SK-N-SH treated with all-trans-retinoic acid at 6 μM for 48 hours (cell line): Measurements from ENCODE around the gene TMEM59.

ENCODE experiments used
- ATAC-seq: fragments of 200-7000 bp; cut with Tn5 transposase; 3 replicates; pipeline ENCODE4 v1.9.1; 2020; ENCODE audit warnings: mild to moderate bottlenecking, moderate library complexity
- ARNTL ChIP-seq: fragments of 450-650 bp; formaldehyde crosslinking; IDR thresholded peaks from 2 replicates; pipeline ENCODE4 v1.5.0; 2020; ENCODE audit warnings: low read depth, mild to moderate bottlenecking, moderate library complexity, borderline replicate concordance
- BACH2 ChIP-seq: fragments of 250-450 bp; sonication (Bioruptor Pico); IDR thresholded peaks from 2 replicates; pipeline ENCODE4 v1.9.0; 2021; ENCODE audit warnings: mild to moderate bottlenecking, borderline replicate concordance
- CSDC2 ChIP-seq: fragments of 250-450 bp; sonication (Bioruptor Pico); IDR thresholded peaks from 2 replicates; pipeline ENCODE4 v1.5.0; 2020; ENCODE audit warnings: mild to moderate bottlenecking, moderate library complexity
- ESRRG ChIP-seq: fragments of 250-450 bp; sonication (Bioruptor Pico); IDR thresholded peaks from 2 replicates; pipeline ENCODE4 v1.6.1; 2021; ENCODE audit warnings: mild to moderate bottlenecking
- GLIS3 ChIP-seq: fragments of 250-450 bp; sonication (Bioruptor Pico); IDR thresholded peaks from 2 replicates; pipeline ENCODE4 v1.5.0; 2020; ENCODE audit warnings: mild to moderate bottlenecking, moderate library complexity
- ISL1 ChIP-seq: fragments of 250-450 bp; sonication (Bioruptor Pico); IDR thresholded peaks from 2 replicates; pipeline ENCODE4 v2.1.2; 2022; ENCODE audit warnings: mild to moderate bottlenecking, moderate library complexity
- OSR1 ChIP-seq: fragments of 250-450 bp; sonication (Bioruptor Pico); IDR thresholded peaks from 2 replicates; pipeline ENCODE4 v1.8.0; 2022; ENCODE audit warnings: moderate library complexity, mild to moderate bottlenecking, inconsistent platforms
- PPARA ChIP-seq: fragments of 250-450 bp; sonication (Bioruptor Pico); IDR thresholded peaks from 2 replicates; pipeline ENCODE4 v1.5.0; 2020; ENCODE audit warnings: mild to moderate bottlenecking, borderline replicate concordance
- RARB ChIP-seq: fragments of 250-450 bp; sonication (Bioruptor Pico); IDR thresholded peaks from 2 replicates; pipeline ENCODE4 v1.8.0; 2021; ENCODE audit warnings: mild to moderate bottlenecking, moderate library complexity
- SNAI2 ChIP-seq: fragments of 250-450 bp; sonication (Bioruptor Pico); IDR thresholded peaks from 2 replicates; pipeline ENCODE4 v1.5.0; 2020; ENCODE audit warnings: mild to moderate bottlenecking, moderate library complexity
- TCF4 ChIP-seq: fragments of 250-450 bp; sonication (Bioruptor Pico); IDR thresholded peaks from 2 replicates; pipeline ENCODE4 v1.8.0; 2021; ENCODE audit warnings: mild to moderate bottlenecking, moderate library complexity, borderline replicate concordance
- TOX ChIP-seq: fragments of 250-450 bp; sonication (Bioruptor Pico); IDR thresholded peaks from 2 replicates; pipeline ENCODE4 v1.8.0; 2021; ENCODE audit warnings: mild to moderate bottlenecking, moderate library complexity, borderline replicate concordance
- ZC3H10 ChIP-seq: fragments of 250-450 bp; sonication (Bioruptor Pico); IDR thresholded peaks from 2 replicates; pipeline ENCODE4 v1.5.1; 2021; ENCODE audit warnings: mild to moderate bottlenecking, moderate library complexity
- ZFP3 ChIP-seq: fragments of 250-450 bp; sonication (Bioruptor Pico); IDR thresholded peaks from 2 replicates; pipeline ENCODE4 v1.5.0; 2020; ENCODE audit warnings: mild to moderate bottlenecking, moderate library complexity
- ZFP30 ChIP-seq: fragments of 450-650 bp; formaldehyde crosslinking; IDR thresholded peaks from 2 replicates; pipeline ENCODE4 v1.5.0; 2022; ENCODE audit warnings: mild to moderate bottlenecking, moderate library complexity
- ZNF565 ChIP-seq: fragments of 450-650 bp; formaldehyde crosslinking; conservative IDR thresholded peaks from 2 replicates; pipeline ENCODE4 v1.5.0; 2020; ENCODE audit warnings: low read depth, mild to moderate bottlenecking, moderate library complexity
- ZNF70 ChIP-seq: fragments of 450-650 bp; formaldehyde crosslinking; IDR thresholded peaks from 2 replicates; pipeline ENCODE4 v1.5.0; 2020; ENCODE audit warnings: mild to moderate bottlenecking, moderate library complexity
- TF ChIP-seq, protein P1 (sequence below): fragments of 250-450 bp; sonication (Bioruptor Pico); IDR thresholded peaks from 2 replicates; pipeline ENCODE4 v1.5.1; 2020; ENCODE audit warnings: low read depth, mild to moderate bottlenecking, moderate library complexity
- TF ChIP-seq, protein P2 (sequence below): fragments of 250-450 bp; sonication (Bioruptor Pico); IDR thresholded peaks from 2 replicates; pipeline ENCODE4 v1.8.0; 2020; ENCODE audit warnings: mild to moderate bottlenecking, moderate library complexity, borderline replicate concordance
- TF ChIP-seq, protein P3 (sequence below): fragments of 250-450 bp; sonication (Bioruptor Pico); IDR thresholded peaks from 2 replicates; pipeline ENCODE4 v1.8.0; 2021; ENCODE audit warnings: low read depth, mild to moderate bottlenecking, moderate library complexity, borderline replicate concordance
- TF ChIP-seq, protein P4 (sequence below): fragments of 250-450 bp; sonication (Bioruptor Pico); IDR thresholded peaks from 2 replicates; pipeline ENCODE4 v1.5.1; 2021; ENCODE audit warnings: mild to moderate bottlenecking, moderate library complexity

The TMEM59 gene

DNA sequence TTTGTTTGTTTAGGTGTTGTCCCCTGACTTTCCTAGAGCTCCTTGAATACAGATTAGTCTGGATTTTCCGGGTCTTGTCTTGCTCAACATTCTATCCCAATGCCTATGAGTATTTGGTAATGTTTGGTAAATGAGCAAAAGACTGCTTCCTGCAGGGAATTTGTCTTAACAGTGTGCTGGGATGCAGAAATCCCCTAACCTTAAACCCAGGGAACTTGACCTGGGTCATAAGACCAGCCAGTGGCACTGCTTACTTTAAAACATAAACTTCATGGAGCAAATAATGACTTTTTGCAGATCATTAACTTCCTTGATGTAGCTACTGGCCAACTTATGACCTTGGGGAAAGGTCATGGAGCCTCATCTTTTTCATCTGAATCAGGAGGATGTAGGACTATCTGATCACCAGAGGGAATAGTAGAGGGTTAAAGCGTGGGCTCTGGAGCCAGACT is 27.6 kb upstream of the TMEM59 start:
- TF ChIP-seq PPARA (CRISPR knock-in tag) (no peak), ZNF70 (CRISPR knock-in tag) (no peak), TCF4 (CRISPR knock-in tag) (no peak), OSR1 (CRISPR knock-in tag) (no peak), BACH2 (CRISPR knock-in tag) (no peak), ARNTL (CRISPR knock-in tag) (no peak), SNAI2 (CRISPR knock-in tag) (no peak), ZC3H10 (CRISPR knock-in tag) (no peak), CSDC2 (CRISPR knock-in tag) (no peak), ZFP30 (CRISPR knock-in tag) (no peak), ZNF565 (no peak), ISL1 (CRISPR knock-in tag) (no peak)
- TF ChIP-seq, protein P1, sequence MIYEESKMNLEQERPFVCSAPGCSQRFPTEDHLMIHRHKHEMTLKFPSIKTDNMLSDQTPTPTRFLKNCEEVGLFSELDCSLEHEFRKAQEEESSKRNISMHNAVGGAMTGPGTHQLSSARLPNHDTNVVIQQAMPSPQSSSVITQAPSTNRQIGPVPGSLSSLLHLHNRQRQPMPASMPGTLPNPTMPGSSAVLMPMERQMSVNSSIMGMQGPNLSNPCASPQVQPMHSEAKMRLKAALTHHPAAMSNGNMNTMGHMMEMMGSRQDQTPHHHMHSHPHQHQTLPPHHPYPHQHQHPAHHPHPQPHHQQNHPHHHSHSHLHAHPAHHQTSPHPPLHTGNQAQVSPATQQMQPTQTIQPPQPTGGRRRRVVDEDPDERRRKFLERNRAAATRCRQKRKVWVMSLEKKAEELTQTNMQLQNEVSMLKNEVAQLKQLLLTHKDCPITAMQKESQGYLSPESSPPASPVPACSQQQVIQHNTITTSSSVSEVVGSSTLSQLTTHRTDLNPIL (CRISPR knock-in tag), result no peak
- TF ChIP-seq, protein P2, sequence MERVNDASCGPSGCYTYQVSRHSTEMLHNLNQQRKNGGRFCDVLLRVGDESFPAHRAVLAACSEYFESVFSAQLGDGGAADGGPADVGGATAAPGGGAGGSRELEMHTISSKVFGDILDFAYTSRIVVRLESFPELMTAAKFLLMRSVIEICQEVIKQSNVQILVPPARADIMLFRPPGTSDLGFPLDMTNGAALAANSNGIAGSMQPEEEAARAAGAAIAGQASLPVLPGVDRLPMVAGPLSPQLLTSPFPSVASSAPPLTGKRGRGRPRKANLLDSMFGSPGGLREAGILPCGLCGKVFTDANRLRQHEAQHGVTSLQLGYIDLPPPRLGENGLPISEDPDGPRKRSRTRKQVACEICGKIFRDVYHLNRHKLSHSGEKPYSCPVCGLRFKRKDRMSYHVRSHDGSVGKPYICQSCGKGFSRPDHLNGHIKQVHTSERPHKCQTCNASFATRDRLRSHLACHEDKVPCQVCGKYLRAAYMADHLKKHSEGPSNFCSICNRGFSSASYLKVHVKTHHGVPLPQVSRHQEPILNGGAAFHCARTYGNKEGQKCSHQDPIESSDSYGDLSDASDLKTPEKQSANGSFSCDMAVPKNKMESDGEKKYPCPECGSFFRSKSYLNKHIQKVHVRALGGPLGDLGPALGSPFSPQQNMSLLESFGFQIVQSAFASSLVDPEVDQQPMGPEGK, result no peak
- TF ChIP-seq, protein P3, sequence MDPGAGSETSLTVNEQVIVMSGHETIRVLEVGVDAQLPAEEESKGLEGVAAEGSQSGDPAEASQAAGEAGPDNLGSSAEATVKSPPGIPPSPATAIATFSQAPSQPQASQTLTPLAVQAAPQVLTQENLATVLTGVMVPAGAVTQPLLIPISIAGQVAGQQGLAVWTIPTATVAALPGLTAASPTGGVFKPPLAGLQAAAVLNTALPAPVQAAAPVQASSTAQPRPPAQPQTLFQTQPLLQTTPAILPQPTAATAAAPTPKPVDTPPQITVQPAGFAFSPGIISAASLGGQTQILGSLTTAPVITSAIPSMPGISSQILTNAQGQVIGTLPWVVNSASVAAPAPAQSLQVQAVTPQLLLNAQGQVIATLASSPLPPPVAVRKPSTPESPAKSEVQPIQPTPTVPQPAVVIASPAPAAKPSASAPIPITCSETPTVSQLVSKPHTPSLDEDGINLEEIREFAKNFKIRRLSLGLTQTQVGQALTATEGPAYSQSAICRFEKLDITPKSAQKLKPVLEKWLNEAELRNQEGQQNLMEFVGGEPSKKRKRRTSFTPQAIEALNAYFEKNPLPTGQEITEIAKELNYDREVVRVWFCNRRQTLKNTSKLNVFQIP (CRISPR knock-in tag), result no peak
- TF ChIP-seq, protein P4, sequence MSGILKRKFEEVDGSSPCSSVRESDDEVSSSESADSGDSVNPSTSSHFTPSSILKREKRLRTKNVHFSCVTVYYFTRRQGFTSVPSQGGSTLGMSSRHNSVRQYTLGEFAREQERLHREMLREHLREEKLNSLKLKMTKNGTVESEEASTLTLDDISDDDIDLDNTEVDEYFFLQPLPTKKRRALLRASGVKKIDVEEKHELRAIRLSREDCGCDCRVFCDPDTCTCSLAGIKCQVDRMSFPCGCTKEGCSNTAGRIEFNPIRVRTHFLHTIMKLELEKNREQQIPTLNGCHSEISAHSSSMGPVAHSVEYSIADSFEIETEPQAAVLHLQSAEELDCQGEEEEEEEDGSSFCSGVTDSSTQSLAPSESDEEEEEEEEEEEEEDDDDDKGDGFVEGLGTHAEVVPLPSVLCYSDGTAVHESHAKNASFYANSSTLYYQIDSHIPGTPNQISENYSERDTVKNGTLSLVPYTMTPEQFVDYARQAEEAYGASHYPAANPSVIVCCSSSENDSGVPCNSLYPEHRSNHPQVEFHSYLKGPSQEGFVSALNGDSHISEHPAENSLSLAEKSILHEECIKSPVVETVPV, result no peak
- ATAC-seq, result no peak

DNA sequence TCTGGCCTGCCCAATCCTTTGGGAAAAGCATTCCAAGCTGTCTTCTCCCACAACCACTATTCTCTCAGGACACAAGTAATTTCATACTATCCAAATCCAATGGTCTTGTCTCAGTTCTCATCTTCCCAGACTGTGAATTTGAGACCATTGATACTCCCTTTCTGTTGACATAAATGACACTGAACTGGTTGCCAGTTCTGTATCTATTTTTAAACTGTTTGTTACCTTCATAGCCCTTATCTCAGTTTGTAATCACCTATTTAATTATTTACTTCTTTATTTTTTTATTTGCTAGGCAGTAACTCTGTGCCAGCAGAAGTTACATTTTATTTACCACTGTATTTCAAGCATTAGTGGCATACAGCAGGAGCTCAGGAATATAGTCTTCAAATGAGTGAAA is 24.4 kb upstream of the TMEM59 start:
- TF ChIP-seq ZFP3 (CRISPR knock-in tag), result no peak
- TF ChIP-seq, protein P3 (CRISPR knock-in tag), result no peak
- no peak for TF ChIP-seq GLIS3 (CRISPR knock-in tag)
- TF ChIP-seq, protein P4, result no peak
- TF ChIP-seq OSR1 (CRISPR knock-in tag), result no peak
- no peak for ATAC-seq

DNA sequence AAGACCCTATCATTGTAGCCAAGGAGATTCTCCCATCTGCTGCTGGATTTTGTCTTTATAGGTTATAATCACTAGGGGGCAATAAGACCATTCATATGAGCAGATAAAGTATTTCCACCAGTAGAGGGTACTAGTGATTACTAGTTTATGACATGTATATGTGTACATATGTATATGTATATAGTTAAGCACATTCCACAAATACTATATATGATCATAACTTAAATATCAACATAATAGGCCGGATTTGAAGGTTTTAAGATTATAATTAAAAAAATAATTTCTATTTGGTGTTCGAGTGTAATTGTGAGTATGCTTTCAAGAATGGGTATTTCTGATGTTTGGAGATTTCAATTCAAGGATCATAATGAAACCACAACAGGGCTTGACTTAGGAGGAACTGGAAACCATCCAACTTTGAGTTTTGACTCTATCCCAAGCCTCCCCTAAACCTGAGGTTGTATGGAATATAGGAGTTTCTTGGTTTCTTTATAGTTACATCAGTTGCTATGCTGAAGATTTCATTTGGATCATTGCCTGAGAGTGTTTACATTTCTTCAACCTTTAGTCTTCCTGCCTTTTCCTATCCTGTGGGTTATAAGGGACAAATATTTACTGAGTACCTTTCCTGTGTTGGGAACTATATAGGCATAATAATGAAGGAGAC is 17.3 kb upstream of the TMEM59 start:
- ATAC-seq, result peak; percentile 93
- TF ChIP-seq RARB (CRISPR knock-in tag), result no peak

DNA sequence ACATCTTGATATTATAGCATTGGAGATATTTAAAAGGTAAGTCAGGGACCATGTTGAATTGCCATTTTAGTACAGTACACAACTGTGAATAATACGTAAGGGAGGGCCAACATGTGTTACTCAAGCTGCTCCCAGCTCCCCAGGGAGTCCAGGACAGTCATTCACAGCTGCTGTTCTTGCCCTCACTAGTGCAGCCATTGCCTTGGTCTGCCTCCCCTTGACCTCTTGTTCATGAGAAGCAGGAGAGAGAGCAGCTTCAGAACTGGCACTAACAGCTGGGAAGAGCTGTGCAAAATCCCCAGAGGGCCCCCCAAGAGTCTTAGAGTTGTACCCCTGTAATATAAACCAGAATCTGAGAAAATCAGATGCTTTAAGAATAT is 16.8 kb upstream of the TMEM59 start:
- ATAC-seq, result peak; percentile 51
- TF ChIP-seq, protein P2, result no peak
- TF ChIP-seq RARB (CRISPR knock-in tag) (no peak), GLIS3 (CRISPR knock-in tag) (no peak), ARNTL (CRISPR knock-in tag) (no peak), SNAI2 (CRISPR knock-in tag) (no peak), TOX (CRISPR knock-in tag) (no peak), ZNF70 (CRISPR knock-in tag) (no peak), ZC3H10 (CRISPR knock-in tag) (no peak), OSR1 (CRISPR knock-in tag) (no peak), ISL1 (CRISPR knock-in tag) (no peak), ESRRG (CRISPR knock-in tag) (no peak)
- TF ChIP-seq, protein P3 (CRISPR knock-in tag), result no peak
